GM21529 (cell line): ENCODE measurements around the gene PRM2.
"Not testable (repeated sequence)": the region's sequence is repeated elsewhere in the genome, so short reads cannot be mapped to it uniquely, and the experiment has no call there.

ENCODE experiments used
- ATAC-seq: cut with Tn5 transposase; IDR thresholded peaks from one replicate; pipeline ENCODE4 v1.9.1; 2021; ENCODE audit not compliant: unreplicated experiment

Gene PRM2

GRCh38 chr16:11290102-11290893, 14.0 kb upstream of the PRM2 start:
- ATAC-seq, result no peak

- not testable (repeated sequence) for ATAC-seq
These were observed 13.4 kb upstream of the PRM2 start for GRCh38 chr16:11289696-11290095.

- ATAC-seq, result no peak
These were observed 12.9 kb upstream of the PRM2 start for GRCh38 chr16:11289202-11289601.

- no peak for ATAC-seq
These were observed 9.6 kb upstream of the PRM2 start for GRCh38 chr16:11285842-11286241.

GRCh38 chr16:11283820-11284248, 7.6 kb upstream of the PRM2 start:
- no peak for ATAC-seq

GRCh38 chr16:11280616-11281522, 4.6 kb upstream of the PRM2 start, which contains the start of gene PRM1:
Gene PRM1 (minus strand): TSS chr16:11281330. CDS start chr16:11281238, 92 bp downstream.
- no peak for ATAC-seq

GRCh38 chr16:11278681-11279628, 2.7 kb upstream of the PRM2 start:
- no peak for ATAC-seq

- ATAC-seq, result no peak
These were observed 1.5 kb upstream of the PRM2 start for GRCh38 chr16:11277607-11278337.

GRCh38 chr16:11276896-11277593, 765 bp upstream of the PRM2 start:
- ATAC-seq, result no peak

- no peak for ATAC-seq
These were observed 1.3 kb downstream of the PRM2 start for GRCh38 chr16:11274964-11275363.

- no peak for ATAC-seq
These were observed 2.5 kb downstream of the PRM2 start for GRCh38 chr16:11273721-11274324.

GRCh38 chr16:11272921-11273720, 3.2 kb downstream of the PRM2 start, which contains the start of gene PRM3:
Gene PRM3 (minus strand): TSS chr16:11273629. CDS start chr16:11273595, 34 bp downstream.
- ATAC-seq, result no peak

GRCh38 chr16:11272484-11272883, 3.8 kb downstream of the PRM2 start:
- no peak for ATAC-seq

GRCh38 chr16:11271610-11272009, 4.7 kb downstream of the PRM2 start:
- ATAC-seq, result no peak

- no peak for ATAC-seq
These were observed 5.6 kb downstream of the PRM2 start for GRCh38 chr16:11270602-11271162.

- no peak for ATAC-seq
These were observed 7.3 kb downstream of the PRM2 start, which contains the start of gene TNP2 for GRCh38 chr16:11268921-11269375. Gene TNP2 (minus strand): TSS chr16:11269325. CDS start chr16:11269262, 63 bp downstream.

- no peak for ATAC-seq
These were observed 11.2 kb downstream of the PRM2 start for GRCh38 chr16:11265124-11265523.
